ENCODE measurements around the gene AHCTF1. TPM values are rescaled to one million over a fixed set of nuclear protein-coding genes. Genes with fewer than 3 reads are reported as not detected.
A peak's percentile ranks its signal among the peaks of the same experiment; 100 is the strongest.
"Not testable (repeated sequence)": the region's sequence is repeated elsewhere in the genome, so short reads cannot be mapped to it uniquely, and the experiment has no call there.

Gene AHCTF1
- total RNA-seq, 1 experiment from 2014 or later: 30.5 TPM

DNA sequence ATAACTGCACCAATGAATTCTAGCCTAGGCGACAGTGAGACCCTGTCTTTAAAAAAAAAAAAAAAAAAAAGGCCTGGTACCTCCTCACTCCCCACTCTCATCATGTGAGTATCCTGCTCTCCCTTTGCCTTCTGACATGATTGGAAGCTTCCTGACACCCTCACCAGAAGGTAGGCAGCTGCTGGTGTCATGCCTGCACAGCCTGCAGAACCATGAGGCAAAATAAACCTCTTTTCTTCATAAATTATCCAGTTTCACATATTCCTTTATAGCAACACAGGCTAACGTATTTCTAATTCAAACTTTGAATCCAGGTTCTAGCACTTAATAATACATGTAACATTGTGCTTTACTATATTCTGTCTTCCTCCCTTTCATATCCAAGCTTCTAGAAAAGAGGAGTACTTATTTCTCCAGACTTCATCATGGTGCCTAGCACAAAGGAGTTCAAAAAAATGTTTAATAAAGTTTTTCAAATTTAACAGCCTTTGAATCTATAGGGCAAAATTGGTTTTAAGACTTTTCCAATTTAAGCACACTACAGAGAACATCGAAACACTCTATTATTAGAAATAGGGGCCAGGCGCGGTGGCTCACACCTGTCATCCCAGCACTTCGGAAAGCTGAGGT, 5.6 kb downstream of the AHCTF1 start:
- DNase-seq (ENCODE audit: low read depth, low spot score): no peak
- in situ Hi-C loops (cut with HindIII; ENCODE audit: low pct_unique_long_range_greater_than_20kb, low sequenced_read_pairs): no loop called here

DNA sequence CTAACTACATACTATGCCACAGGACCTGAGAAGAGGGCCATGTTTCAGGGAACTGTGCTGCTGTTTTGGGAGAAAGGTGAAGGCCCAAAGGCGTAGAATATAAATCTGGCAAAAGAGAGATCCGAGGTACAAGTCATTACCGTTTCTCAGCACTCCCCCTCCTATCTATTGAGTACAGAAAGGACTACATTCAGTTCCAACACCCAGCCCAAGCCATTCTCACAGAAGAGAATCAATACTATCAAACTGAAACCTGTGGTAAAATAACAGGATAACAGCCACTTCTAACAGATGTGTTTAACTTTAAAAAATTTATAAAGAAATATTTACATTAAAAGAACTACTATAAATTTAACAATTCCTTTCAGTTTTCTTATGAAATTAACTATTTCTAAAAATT, 7.8 kb downstream of the AHCTF1 start:
- DNase-seq (ENCODE audit: low read depth, low spot score): no peak
- in situ Hi-C loops (cut with HindIII; ENCODE audit: low pct_unique_long_range_greater_than_20kb, low sequenced_read_pairs): no loop called here

DNA sequence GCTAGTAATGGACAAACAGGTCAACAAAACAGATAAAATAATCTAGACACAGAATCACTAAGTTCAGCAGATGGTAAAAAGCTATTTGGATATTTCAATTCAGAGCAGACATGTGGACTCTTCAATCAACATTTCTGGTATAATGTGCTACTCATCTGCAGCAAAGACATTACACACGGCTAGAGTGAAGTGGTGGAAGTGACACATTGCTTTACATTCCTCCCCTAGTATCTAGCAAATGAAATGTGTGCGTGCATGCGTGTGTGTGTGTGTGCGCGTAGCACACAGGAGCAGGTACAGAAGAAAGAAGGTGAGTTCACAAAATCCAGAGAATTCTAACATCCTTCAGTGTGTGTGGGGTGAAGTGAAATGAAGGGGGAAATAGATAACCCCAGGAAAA, 8.3 kb downstream of the AHCTF1 start:
- in situ Hi-C loops (cut with HindIII; ENCODE audit: low pct_unique_long_range_greater_than_20kb, low sequenced_read_pairs): no loop called here
- DNase-seq (ENCODE audit: low read depth, low spot score): no peak

DNA sequence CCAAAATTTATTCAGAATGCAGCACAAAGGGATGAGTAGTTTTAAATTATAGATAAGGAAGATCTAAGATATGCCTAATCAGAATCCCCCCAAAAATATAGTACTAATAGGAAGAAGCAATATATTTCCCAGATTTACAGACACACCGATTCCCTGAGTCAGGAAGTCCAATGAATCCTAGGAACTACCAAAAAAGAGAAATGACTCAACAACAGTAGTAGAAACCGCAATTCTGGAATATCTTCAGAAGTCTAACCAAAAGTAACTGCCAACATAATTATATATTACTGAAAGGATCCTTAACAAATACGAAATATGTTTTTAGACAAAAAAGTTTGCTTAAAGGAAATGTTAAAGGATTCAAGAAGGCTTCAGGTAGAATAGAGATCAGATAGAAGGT, 10.3 kb downstream of the AHCTF1 start:
- in situ Hi-C loops (cut with HindIII; ENCODE audit: low pct_unique_long_range_greater_than_20kb, low sequenced_read_pairs): no loop called here
- no peak for DNase-seq (ENCODE audit: low read depth, low spot score)

DNA sequence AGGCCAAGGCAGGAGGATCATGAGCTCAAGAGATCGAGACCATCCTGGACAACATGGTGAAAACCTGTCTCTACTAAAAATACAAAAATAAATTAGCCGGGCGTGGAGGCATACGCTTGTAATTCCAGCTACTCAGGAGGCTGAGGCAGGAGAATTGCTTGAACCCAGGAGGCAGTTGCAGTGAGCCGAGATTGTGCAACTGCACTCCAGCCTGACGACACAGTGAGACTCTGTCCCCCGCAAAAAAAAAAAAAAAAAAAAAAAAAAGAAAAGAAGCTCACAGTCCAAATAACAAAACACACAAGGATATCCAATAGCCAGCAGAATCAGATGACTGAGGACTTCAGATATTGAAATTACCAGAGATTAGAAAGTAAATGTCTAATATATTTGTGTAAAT, 11.8 kb downstream of the AHCTF1 start:
- in situ Hi-C loops (cut with HindIII; ENCODE audit: low pct_unique_long_range_greater_than_20kb, low sequenced_read_pairs): no loop called here

DNA sequence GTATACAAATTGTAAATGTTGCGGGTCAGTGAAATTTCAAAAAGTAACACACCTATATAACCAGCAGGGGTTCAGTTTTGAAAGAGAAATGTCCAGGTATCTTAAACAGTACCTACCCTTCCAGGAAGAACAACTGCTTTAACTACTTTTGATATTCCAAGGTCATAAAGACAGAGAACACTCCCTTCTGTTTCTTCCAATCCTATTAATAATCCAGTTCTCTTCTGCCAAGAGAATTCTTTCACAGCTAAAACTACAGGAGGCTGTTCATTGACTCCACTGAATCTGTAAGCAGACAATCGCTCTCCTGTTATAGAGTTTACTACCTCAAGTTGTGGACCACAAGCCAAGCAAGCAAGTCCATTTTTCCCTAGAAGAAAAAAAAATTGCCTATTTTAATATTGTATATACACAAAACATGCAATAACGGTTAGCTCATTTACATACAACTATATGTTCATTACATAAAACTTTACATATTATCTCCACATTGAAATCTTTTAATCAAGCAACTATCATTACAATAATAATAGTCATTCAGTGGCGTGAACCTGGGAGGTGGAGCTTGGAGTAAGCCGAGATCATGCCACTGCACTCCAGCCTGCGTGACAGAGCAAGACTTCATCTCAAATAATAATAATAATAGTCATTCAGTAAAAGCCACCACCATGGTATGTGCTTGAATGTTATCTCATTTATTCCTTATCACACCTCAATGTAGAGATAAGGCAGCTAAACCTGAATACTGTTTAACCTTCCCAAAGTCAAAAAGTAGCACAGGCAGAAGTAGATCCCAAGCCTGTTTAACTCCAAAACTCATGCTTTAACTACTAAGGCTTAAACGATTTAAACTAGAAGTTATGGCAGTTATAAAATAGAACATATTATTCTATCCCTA, 15.5 kb downstream of the AHCTF1 start:
- not testable (repeated sequence) for DNase-seq (ENCODE audit: low read depth, low spot score)

More for the DNA sequence above, 11.8 kb downstream of the AHCTF1 start:
- DNase-seq (ENCODE audit: low read depth, low spot score): no peak

DNA sequence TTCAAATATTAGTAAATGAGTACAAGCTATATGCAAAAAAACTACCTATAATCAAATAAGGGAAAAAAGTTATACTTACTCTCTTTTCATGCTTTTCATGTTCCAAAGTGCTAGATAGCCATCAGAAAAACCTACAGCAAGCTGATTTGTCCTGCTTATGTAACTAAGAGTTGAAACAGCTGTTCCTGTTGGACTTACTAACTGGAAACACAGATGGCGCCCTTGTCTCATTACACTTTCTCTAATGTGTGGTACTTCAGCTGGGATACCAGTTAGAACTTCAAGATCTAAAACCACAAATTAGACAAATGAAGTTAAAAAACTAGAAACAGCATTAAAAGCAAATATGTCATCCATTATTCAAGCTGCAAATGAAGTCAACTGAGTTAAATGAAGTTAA, 24.3 kb downstream of the AHCTF1 start:
- DNase-seq (ENCODE audit: low read depth, low spot score): peak; percentile 68
- in situ Hi-C loops (cut with HindIII; ENCODE audit: low pct_unique_long_range_greater_than_20kb, low sequenced_read_pairs): no loop called here

More for the DNA sequence above, 15.5 kb downstream of the AHCTF1 start:
- in situ Hi-C loops (cut with HindIII; ENCODE audit: low pct_unique_long_range_greater_than_20kb, low sequenced_read_pairs): not testable (repeated sequence)

DNA sequence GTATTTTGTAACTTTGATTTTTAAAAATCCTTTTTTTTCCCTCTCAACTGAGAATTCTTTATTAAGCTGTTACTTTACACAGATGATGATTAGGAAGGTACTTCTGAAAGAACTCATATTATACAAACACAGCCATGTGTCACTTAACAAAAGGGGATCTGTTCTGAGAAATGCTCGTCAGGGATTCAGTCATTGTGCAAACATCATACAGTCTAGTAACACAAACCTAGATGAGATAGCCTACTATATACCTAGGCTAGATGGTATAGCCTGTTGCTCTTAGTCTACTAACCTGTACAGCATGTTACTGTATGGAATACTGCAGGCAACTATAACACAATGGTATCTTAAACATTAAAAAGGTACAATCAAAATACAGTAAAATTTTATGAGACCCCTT, 24.9 kb downstream of the AHCTF1 start:
- in situ Hi-C loops (cut with HindIII; ENCODE audit: low pct_unique_long_range_greater_than_20kb, low sequenced_read_pairs): no loop called here
- peak; percentile 13 for DNase-seq (ENCODE audit: low read depth, low spot score)

DNA sequence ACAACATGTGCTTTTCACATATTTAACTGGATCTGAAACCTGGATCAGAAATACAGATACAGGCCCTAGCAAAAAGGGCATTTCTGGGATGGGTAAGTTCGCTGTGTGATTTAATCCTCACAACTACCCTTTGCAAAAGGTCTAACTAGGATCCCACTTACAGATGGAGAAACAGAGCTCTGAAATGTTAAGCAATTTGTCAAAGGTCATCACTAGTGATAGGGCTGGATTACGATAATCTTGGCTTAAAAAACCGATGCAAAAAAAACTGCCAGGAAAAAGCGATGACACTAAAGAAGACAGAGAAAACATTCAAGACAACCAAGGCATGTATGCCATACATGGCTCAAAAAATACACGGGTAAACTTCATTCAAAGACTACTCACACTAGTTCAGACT, 29.9 kb downstream of the AHCTF1 start:
- in situ Hi-C loops (cut with HindIII; ENCODE audit: low pct_unique_long_range_greater_than_20kb, low sequenced_read_pairs): no loop called here
- no peak for DNase-seq (ENCODE audit: low read depth, low spot score)

DNA sequence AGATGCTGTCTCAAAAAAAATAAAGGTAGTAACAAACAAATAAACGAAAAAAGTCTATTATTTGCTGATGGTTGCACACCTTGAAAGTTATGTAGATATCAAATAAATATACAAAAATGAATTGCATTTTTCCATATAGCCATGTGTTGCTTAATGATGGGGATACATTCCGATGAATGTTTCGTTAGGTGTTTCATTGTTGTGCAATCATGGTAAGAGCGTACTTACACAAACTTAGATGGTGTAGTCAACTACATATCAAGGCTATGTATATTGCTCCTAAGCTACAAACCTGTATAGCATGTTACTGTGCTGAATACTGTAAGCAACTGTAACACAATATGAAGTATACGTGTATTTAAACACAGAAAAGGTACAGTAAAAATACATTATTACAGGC, 34.4 kb downstream of the AHCTF1 start:
- no peak for DNase-seq (ENCODE audit: low read depth, low spot score)
- in situ Hi-C loops (cut with HindIII; ENCODE audit: low pct_unique_long_range_greater_than_20kb, low sequenced_read_pairs): no loop called here

DNA sequence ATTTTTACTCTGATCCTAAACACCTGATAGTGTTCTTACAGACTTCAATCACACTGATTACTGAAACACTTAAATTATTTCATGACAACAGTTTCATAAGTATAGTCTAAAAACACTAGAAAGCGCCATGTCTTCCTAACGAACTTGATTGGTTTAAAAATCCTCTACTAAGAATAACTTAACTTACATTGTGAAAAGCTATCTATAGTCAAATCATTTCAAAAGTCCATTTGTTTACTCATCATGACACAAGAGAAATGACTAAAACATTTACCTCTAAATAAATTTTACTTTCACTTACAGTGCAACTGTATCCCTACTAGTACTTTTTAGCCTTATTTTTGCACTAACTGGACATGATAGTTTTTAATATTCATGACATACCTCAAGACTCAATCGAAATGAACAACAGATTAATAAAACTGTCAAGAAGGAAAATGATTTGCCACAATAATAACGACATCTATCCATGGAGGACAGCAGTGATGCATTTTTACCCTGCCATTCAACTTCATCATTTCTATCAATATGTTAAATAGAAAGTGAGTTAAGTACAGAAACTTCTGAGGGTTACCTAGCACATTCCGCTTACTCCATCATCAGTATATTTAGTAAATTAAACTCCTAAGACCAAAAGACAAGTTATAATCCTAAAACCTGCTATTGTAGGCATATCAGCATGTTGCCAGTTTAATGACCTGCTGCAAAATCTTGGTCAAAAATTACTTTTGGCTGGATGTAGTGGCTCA, 38.4 kb downstream of the AHCTF1 start:
- no peak for DNase-seq (ENCODE audit: low read depth, low spot score)
- in situ Hi-C loops (cut with HindIII; ENCODE audit: low pct_unique_long_range_greater_than_20kb, low sequenced_read_pairs): no loop called here

DNA sequence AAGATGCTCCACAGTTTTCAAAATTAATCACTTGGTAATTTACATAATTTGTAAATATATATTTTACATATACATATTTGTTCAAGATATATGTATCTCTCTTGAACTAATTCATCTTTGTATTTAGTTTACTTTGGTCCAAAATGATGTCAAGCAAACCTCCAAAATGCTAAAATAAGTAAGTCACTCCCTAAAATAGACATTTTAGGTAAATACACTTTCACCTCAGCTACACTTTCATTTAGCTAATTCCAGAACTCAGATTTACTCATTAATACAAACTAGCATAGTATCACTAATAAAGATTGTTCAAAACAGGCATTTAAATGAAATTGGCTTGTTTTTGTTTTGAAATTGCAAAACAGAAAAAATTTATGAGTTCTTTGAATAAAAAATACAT, 40.6 kb downstream of the AHCTF1 start:
- no peak for DNase-seq (ENCODE audit: low read depth, low spot score)
- in situ Hi-C loops (cut with HindIII; ENCODE audit: low pct_unique_long_range_greater_than_20kb, low sequenced_read_pairs): no loop called here

DNA sequence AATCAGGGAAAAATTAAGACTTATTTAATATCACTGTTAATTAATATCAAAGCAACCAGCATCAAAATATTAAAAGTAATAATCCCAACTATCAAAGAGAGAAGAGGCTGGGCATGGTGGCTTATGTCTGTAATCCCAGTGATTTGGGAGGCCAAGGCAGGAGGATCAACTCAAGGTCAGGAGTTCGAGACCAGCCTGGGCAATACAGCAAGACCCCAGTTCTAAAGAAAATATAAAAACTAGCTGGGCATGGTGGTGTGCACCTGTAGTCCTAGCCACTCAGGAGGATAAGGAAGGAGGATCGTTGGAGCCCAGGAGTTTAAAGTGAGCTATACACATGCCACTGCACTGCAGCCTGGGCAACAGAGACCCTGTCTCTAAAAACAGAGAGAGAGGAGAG, 43.2 kb downstream of the AHCTF1 start:
- no peak for DNase-seq (ENCODE audit: low read depth, low spot score)
- in situ Hi-C loops (cut with HindIII; ENCODE audit: low pct_unique_long_range_greater_than_20kb, low sequenced_read_pairs): no loop called here

DNA sequence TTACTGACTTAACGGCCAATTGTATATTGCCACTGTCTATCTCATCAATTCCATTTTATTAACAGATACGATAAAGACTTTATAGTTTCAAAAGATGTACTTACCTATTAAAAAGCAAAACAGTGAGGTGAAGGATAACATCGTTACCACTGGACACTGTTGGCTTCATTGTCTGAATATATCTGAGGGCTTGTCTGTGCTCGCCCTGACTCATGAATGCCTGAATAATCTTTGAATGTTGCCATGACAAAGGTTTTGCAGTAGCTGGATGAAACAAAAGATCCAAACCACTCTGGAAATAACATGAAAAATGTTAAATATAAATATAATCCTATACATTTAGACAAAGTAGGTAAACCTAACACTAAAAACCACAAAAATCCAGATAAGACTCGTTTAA, 46.4 kb downstream of the AHCTF1 start:
- in situ Hi-C loops (cut with HindIII; ENCODE audit: low pct_unique_long_range_greater_than_20kb, low sequenced_read_pairs); DNase-seq (ENCODE audit: low read depth, low spot score): not testable (repeated sequence)

DNA sequence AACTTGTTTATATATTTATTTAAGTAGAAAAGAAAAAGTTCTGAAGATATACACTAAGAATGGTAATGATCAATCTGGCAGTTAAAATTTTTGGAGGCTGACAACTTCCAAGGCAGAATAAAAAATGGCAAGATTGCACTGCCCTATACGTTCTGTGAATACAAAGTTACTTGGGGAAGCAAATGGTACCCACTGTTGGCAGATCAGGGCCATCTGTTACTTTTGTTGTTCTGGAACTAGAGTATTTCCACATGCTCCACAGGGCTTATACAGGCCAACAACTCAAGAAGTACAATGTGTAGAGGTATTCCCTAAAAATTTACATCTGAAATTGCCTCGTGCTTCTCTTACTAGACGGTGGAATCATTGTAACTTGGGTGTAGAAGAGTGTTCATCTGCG, 53.2 kb downstream of the AHCTF1 start:
- no peak for DNase-seq (ENCODE audit: low read depth, low spot score)
- in situ Hi-C loops (cut with HindIII; ENCODE audit: low pct_unique_long_range_greater_than_20kb, low sequenced_read_pairs): no loop called here

DNA sequence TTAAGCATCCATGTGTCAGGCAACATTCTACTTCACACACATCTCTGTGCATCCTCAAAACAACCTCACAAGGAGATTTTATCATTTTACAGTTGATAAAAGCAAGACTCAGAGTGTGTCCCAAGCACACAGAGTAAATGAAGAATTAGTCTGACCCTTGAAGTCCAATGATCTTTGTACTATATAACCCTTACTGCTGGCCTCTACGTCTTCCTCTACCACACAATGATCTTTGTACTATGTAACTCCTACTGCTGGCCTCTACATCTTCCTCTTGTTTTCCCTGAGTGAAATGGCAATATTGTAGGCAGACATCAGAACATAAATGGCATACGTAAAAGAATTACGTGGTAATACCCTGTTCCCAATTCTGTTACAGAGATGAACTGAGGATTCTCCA, 55.3 kb downstream of the AHCTF1 start:
- in situ Hi-C loops (cut with HindIII; ENCODE audit: low pct_unique_long_range_greater_than_20kb, low sequenced_read_pairs): no loop called here

DNA sequence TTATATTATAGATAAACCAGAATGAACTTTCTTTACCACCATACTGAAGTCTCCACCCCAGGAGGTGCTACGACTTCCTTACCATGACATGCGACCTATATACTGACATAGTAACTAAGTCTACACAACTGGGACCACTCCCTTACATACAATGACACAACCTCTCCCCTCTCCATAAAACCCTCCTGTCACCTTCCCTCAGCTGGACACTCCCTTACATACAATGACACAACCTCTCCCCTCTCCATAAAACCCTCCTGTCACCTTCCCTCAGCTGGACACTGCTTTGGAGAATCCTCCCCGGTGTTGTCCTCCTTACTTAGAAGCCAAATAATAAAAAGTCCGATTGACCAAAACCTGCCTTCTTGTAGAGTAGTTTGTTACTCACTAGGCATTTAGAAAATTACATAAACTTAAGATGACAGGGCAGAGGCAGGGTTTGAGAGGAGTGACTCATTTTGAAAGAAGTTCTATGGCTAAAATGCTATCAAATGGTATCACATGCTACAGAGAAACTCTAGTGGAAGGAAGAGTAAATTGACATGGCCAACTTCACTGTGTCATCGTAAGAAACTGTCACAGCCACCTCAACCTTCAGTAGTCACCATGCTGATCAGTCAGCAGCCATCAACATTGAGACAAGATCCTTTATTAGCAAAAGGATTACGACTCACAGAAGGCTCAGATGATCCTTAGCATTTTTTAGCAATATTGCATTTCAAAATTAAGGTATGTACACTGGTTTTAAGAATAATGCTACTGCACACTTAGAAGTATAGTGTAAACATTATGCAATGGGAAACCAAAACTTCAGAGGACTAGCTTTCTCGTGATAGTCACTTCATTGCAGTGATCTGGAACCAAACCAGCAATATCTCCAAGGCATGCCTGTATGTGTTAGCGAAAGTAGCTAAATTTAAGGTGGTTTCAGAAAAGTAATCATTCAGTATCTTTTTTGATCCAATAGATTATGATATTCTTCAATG, 56.4 kb downstream of the AHCTF1 start:
- no peak for DNase-seq (ENCODE audit: low read depth, low spot score)
- in situ Hi-C loops (cut with HindIII; ENCODE audit: low pct_unique_long_range_greater_than_20kb, low sequenced_read_pairs): no loop called here

More for the DNA sequence above, 55.3 kb downstream of the AHCTF1 start:
- no peak for DNase-seq (ENCODE audit: low read depth, low spot score)
